ENCODE measurements around the gene CCL11. TPM values are rescaled to one million over a fixed set of nuclear protein-coding genes. Genes with fewer than 3 reads are reported as not detected.

The CCL11 gene
- total RNA-seq, 1 experiment from 2014 or later, result not detected

DNA sequence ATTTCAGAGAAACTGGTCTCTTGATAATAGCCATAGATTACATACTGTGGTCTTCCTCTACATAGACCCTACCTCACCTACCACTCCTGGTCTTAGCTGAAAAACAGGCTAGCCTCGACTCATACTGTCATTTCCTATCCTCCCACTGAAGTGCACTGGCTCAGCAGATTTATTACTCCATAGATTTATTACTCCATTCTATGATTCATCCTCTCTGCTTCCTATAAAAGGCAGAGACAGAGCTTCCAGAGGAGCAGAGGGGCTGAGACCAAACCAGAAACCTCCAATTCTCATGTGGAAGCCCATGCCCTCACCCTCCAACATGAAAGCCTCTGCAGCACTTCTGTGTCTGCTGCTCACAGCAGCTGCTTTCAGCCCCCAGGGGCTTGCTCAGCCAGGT lies 15.6 kb upstream of the CCL11 start, which contains the start of gene CCL7:
Gene CCL7 (plus strand): TSS at position 253 of the 400 bp plus-strand sequence. CDS start 70 bp downstream, at position 323.
- no peak for DNase-seq (ENCODE audit: low read depth, low spot score)
- in situ Hi-C loops (cut with HindIII; ENCODE audit: low pct_unique_long_range_greater_than_20kb, low sequenced_read_pairs), result no loop called here
- no peaks in the 10 kb centered on the region for H3K9me3 ChIP-seq (ENCODE audit: control insufficient read depth, insufficient read depth, low read depth, low read length)
- ATAC-seq, result peak; percentile 70
- CTCF ChIA-PET, result no interaction called here
- no TSS peak for BruUV-seq (replicated peaks)
- no peaks in the 10 kb centered on the region; the same call in 1 of the 2 replicates for H3K4me1 ChIP-seq (ENCODE audit: control insufficient read depth, insufficient read depth, low read length)
- no peak within 1 kb of the TSS; the same call in 1 of the 2 replicates for H3K27ac ChIP-seq (ENCODE audit: low read length)
- POLR2A ChIA-PET, result no interaction called here
- no peak within 1 kb of the TSS for H3K4me3 ChIP-seq (ENCODE audit: low read depth in 2 of 2, low read length in 2 of 2)
- no peaks in the 10 kb centered on the region for H3K27me3 ChIP-seq (ENCODE audit: control insufficient read depth, insufficient read depth, low read length)
- TF ChIP-seq TCF7L2 (IDR thresholded peaks at IDR 0.05; ENCODE audit: low read depth, low read length) (no peak), SIN3A (IDR thresholded peaks at IDR 0.05; ENCODE audit: borderline replicate concordance, insufficient read depth, low read depth, low read length) (no peak), POLR2AphosphoS5 (IDR thresholded peaks at IDR 0.05; ENCODE audit: low read depth, low read length) (no peak)
- TF ChIP-seq, protein P1, sequence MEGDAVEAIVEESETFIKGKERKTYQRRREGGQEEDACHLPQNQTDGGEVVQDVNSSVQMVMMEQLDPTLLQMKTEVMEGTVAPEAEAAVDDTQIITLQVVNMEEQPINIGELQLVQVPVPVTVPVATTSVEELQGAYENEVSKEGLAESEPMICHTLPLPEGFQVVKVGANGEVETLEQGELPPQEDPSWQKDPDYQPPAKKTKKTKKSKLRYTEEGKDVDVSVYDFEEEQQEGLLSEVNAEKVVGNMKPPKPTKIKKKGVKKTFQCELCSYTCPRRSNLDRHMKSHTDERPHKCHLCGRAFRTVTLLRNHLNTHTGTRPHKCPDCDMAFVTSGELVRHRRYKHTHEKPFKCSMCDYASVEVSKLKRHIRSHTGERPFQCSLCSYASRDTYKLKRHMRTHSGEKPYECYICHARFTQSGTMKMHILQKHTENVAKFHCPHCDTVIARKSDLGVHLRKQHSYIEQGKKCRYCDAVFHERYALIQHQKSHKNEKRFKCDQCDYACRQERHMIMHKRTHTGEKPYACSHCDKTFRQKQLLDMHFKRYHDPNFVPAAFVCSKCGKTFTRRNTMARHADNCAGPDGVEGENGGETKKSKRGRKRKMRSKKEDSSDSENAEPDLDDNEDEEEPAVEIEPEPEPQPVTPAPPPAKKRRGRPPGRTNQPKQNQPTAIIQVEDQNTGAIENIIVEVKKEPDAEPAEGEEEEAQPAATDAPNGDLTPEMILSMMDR (IDR thresholded peaks at IDR 0.05), result no peak
- TF ChIP-seq, protein P2, sequence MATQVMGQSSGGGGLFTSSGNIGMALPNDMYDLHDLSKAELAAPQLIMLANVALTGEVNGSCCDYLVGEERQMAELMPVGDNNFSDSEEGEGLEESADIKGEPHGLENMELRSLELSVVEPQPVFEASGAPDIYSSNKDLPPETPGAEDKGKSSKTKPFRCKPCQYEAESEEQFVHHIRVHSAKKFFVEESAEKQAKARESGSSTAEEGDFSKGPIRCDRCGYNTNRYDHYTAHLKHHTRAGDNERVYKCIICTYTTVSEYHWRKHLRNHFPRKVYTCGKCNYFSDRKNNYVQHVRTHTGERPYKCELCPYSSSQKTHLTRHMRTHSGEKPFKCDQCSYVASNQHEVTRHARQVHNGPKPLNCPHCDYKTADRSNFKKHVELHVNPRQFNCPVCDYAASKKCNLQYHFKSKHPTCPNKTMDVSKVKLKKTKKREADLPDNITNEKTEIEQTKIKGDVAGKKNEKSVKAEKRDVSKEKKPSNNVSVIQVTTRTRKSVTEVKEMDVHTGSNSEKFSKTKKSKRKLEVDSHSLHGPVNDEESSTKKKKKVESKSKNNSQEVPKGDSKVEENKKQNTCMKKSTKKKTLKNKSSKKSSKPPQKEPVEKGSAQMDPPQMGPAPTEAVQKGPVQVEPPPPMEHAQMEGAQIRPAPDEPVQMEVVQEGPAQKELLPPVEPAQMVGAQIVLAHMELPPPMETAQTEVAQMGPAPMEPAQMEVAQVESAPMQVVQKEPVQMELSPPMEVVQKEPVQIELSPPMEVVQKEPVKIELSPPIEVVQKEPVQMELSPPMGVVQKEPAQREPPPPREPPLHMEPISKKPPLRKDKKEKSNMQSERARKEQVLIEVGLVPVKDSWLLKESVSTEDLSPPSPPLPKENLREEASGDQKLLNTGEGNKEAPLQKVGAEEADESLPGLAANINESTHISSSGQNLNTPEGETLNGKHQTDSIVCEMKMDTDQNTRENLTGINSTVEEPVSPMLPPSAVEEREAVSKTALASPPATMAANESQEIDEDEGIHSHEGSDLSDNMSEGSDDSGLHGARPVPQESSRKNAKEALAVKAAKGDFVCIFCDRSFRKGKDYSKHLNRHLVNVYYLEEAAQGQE (IDR thresholded peaks at IDR 0.05; ENCODE audit: insufficient read depth in 1 of 2, low read depth in 2 of 2, low read length in 1 of 2), result no peak
- intact Hi-C loops (cut with micrococcal nuclease; ENCODE audit: unreplicated experiment), result no loop called here
- H3K36me3 ChIP-seq (ENCODE audit: control insufficient read depth, insufficient read depth, low read length), result no peaks in the 10 kb centered on the region

DNA sequence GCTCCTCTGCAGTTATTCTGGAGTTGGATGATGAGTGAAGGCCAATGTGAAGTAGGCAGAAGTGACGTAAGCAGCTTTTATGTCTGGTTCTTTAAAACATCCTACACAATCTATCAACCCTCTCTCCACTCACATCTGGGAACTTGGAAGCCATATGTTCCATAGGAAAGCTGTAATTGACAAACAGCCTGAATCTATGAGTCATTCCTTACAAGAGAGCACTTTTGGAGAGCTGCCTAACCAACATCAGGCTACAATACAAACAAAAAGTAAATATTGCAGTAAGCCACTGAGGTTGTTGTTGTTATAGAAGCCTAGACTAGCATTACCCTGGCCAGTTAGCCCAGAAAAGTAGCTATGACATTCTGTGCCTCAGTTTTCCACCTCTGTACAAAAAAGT lies 9.7 kb upstream of the CCL11 start:
- Histone ChIP-seq H3K36me3 (ENCODE audit: control insufficient read depth, insufficient read depth, low read length) (no peaks in the 10 kb centered on the region), H3K9me3 (ENCODE audit: control insufficient read depth, insufficient read depth, low read depth, low read length) (no peaks in the 10 kb centered on the region), H3K27ac (ENCODE audit: low read length) (peak overlapping the region; percentile 46; the same call in 1 of the 2 replicates), H3K4me3 (ENCODE audit: low read depth in 2 of 2, low read length in 2 of 2) (no peak overlapping the region), H3K27me3 (ENCODE audit: control insufficient read depth, insufficient read depth, low read length) (no peaks in the 10 kb centered on the region), H3K4me1 (ENCODE audit: control insufficient read depth, insufficient read depth, low read length) (peaks cover 10% of the 10 kb centered on the region)
- no peak for DNase-seq (ENCODE audit: low read depth, low spot score)
- ATAC-seq, result peak; percentile 98
- in situ Hi-C loops (cut with HindIII; ENCODE audit: low pct_unique_long_range_greater_than_20kb, low sequenced_read_pairs) (no loop called here), intact Hi-C loops (cut with micrococcal nuclease; ENCODE audit: unreplicated experiment) (no loop called here)
- BruUV-seq (replicated peaks), result no TSS peak
- TF ChIP-seq, protein P2 (IDR thresholded peaks at IDR 0.05; ENCODE audit: insufficient read depth in 1 of 2, low read depth in 2 of 2, low read length in 1 of 2), result no peak
- TF ChIP-seq POLR2AphosphoS5 (IDR thresholded peaks at IDR 0.05; ENCODE audit: low read depth, low read length), result peak; percentile 59; the same call in 1 of the 2 replicates
- POLR2A ChIA-PET, result no interaction called here
- CTCF ChIA-PET, result no interaction called here

Data from Panc1 (cell line).